NCI-H526 (cell line): ENCODE measurements around the gene JAM3.

Experiments used
- DNase-seq, 2 experiments: peaks; one replicate each; lab custom pipeline; 2025; lab: John Stamatoyannopoulos, UW

The JAM3 gene

GRCh38 chr11:134068829-134069425, at the start of gene JAM3:
TSS of gene JAM3 (plus strand) at chr11:134069072. CDS start at chr11:134069084, 12 bp downstream.
- DNase-seq = peak; percentile 96 to 100

GRCh38 chr11:134019500-134019899, 49.4 kb upstream of the JAM3 start:
- peak in 1 of 2 experiments; percentile 43 for DNase-seq

GRCh38 chr11:134020598-134020997, 48.3 kb upstream of the JAM3 start:
- no peak for DNase-seq

- no peak for DNase-seq
Observed at GRCh38 chr11:134021326-134021725, 47.5 kb upstream of the JAM3 start.

GRCh38 chr11:134022748-134023147, 46.1 kb upstream of the JAM3 start:
- peak in 1 of 2 experiments; percentile 42 for DNase-seq

- no peak for DNase-seq
Observed at GRCh38 chr11:134024420-134025081, 44.3 kb upstream of the JAM3 start.

GRCh38 chr11:134025082-134025429, 43.8 kb upstream of the JAM3 start:
- DNase-seq = no peak

- DNase-seq = peak in 1 of 2 experiments; percentile 45
Observed at GRCh38 chr11:134026655-134027343, 42.1 kb upstream of the JAM3 start.

- DNase-seq = no peak
Observed at GRCh38 chr11:134027671-134028070, 41.2 kb upstream of the JAM3 start.

GRCh38 chr11:134028368-134028920, 40.4 kb upstream of the JAM3 start:
- no peak for DNase-seq

- DNase-seq = peak in 1 of 2 experiments; percentile 74
Observed at GRCh38 chr11:134030853-134031252, 38.0 kb upstream of the JAM3 start.

GRCh38 chr11:134032043-134032442, 36.8 kb upstream of the JAM3 start:
- DNase-seq = no peak

- DNase-seq = peak; percentile 63 to 83
Observed at GRCh38 chr11:134032501-134033091, 36.3 kb upstream of the JAM3 start.

GRCh38 chr11:134033276-134033675, 35.6 kb upstream of the JAM3 start:
- DNase-seq = peak in 1 of 2 experiments; percentile 57

GRCh38 chr11:134033696-134034491, 35.0 kb upstream of the JAM3 start:
- peak; percentile 95 to 99 for DNase-seq

- no peak for DNase-seq
Observed at GRCh38 chr11:134034496-134035381, 34.1 kb upstream of the JAM3 start.

GRCh38 chr11:134036492-134037045, 32.3 kb upstream of the JAM3 start:
- DNase-seq = peak in 1 of 2 experiments; percentile 67

- peak; percentile 76 to 94 for DNase-seq
Observed at GRCh38 chr11:134037046-134037908, 31.6 kb upstream of the JAM3 start.

GRCh38 chr11:134038897-134039470, 29.9 kb upstream of the JAM3 start:
- no peak for DNase-seq
